ENCODE data around the gene XRN1.

XRN1 gene

DNA sequence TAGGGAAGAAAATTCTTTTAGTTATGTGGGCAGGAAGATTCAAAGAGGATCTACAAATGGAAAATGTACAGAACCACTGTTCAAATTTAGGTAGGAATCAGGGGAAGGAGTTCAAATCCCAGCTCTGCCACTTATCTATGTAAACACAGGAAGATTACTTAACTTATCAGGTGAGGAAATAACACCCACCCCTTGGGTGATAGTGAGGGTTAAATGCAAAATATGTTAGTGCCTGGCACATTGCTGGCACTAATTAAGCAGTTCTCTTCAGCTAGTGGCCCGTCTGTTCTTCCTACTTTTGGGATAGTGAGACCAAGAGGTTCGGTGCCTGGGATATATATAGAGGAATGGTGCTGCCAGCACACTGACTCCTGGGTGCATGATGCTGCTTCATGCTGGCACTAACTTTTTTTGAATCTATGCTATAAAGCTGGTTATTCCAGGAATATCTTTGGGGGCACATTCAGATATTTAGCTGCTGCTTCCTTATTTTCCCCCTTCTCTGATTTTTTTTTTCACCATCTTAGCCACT is 83.8 kb downstream of the XRN1 start:
- TF ChIP-seq FOXP2 (optimal IDR thresholded peaks at IDR 0.05; ENCODE audit: borderline replicate concordance, extremely low read depth, extremely low read length, insufficient read depth) (no peak), TAF1 (IDR thresholded peaks at IDR 0.05; ENCODE audit: borderline replicate concordance, insufficient read depth, low read length) (no peak), SIN3A (IDR thresholded peaks at IDR 0.05; ENCODE audit: borderline replicate concordance, insufficient read depth, low read length) (no peak), POLR2AphosphoS5 (IDR thresholded peaks at IDR 0.05; ENCODE audit: low read depth, low read length) (no peak)

GRCh38 chr3:142359367-142359766 is 88.5 kb downstream of the XRN1 start:
- TF ChIP-seq TAF1 (IDR thresholded peaks at IDR 0.05; ENCODE audit: borderline replicate concordance, insufficient read depth, low read length) (no peak), REST (IDR thresholded peaks at IDR 0.05; ENCODE audit: insufficient read depth in 1 of 2, low read depth in 2 of 2, low read length in 2 of 2) (no peak), POLR2AphosphoS5 (IDR thresholded peaks at IDR 0.05; ENCODE audit: low read depth, low read length) (no peak), SIN3A (IDR thresholded peaks at IDR 0.05; ENCODE audit: borderline replicate concordance, insufficient read depth, low read length) (no peak), FOXP2 (optimal IDR thresholded peaks at IDR 0.05; ENCODE audit: borderline replicate concordance, extremely low read depth, extremely low read length, insufficient read depth) (no peak)

GRCh38 chr3:142356818-142357217 is 91.0 kb downstream of the XRN1 start:
- TF ChIP-seq REST (IDR thresholded peaks at IDR 0.05; ENCODE audit: insufficient read depth in 1 of 2, low read depth in 2 of 2, low read length in 2 of 2): no peak
- TF ChIP-seq TAF1 (IDR thresholded peaks at IDR 0.05; ENCODE audit: borderline replicate concordance, insufficient read depth, low read length): no peak
- no peak for TF ChIP-seq FOXP2 (optimal IDR thresholded peaks at IDR 0.05; ENCODE audit: borderline replicate concordance, extremely low read depth, extremely low read length, insufficient read depth)
- no peak for TF ChIP-seq SIN3A (IDR thresholded peaks at IDR 0.05; ENCODE audit: borderline replicate concordance, insufficient read depth, low read length)
- TF ChIP-seq POLR2AphosphoS5 (IDR thresholded peaks at IDR 0.05; ENCODE audit: low read depth, low read length): no peak

DNA sequence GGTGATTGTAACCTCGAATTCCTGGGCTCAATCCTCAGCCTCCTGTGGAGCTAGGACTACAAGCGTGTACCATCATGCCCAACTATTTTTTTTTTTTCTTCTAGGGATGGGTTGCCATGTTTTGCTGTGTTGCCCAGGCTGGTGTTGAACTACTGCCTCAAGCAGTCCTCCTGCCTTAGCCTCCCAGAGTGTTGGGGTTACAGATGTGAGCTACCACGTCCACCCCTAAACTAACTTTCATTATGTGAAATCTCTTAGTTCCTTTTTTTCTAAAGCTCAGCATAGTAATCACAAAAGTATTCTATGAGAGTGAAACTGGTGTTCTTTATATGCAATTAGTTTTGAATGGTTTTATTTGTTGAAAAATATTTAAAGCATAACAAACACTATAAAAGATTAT is 92.1 kb downstream of the XRN1 start:
- TF ChIP-seq REST (IDR thresholded peaks at IDR 0.05; ENCODE audit: insufficient read depth in 1 of 2, low read depth in 2 of 2, low read length in 2 of 2): no peak
- TF ChIP-seq FOXP2 (optimal IDR thresholded peaks at IDR 0.05; ENCODE audit: borderline replicate concordance, extremely low read depth, extremely low read length, insufficient read depth): no peak
- no peak for TF ChIP-seq SIN3A (IDR thresholded peaks at IDR 0.05; ENCODE audit: borderline replicate concordance, insufficient read depth, low read length)
- TF ChIP-seq TAF1 (IDR thresholded peaks at IDR 0.05; ENCODE audit: borderline replicate concordance, insufficient read depth, low read length): no peak
- TF ChIP-seq POLR2AphosphoS5 (IDR thresholded peaks at IDR 0.05; ENCODE audit: low read depth, low read length): no peak

DNA sequence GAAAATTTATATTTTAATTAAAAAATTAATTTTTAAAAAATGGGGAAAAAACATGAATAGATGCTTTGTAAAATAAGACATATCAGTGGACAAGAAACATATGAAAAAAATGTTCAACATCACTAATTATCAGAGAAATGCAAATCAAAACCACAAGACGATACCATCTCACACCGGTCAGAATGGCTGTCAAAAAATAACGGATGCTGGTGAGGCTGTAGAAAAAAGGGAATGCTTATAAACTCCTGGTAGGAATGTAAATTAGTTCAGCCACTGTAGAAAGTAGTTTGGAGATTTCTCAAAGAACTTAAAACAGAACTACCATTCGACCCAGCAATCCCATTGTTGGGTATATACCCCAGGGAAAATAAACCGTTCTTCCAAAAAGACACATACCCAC is 93.8 kb downstream of the XRN1 start:
- TF ChIP-seq REST (IDR thresholded peaks at IDR 0.05; ENCODE audit: insufficient read depth in 1 of 2, low read depth in 2 of 2, low read length in 2 of 2): no peak
- TF ChIP-seq FOXP2 (optimal IDR thresholded peaks at IDR 0.05; ENCODE audit: borderline replicate concordance, extremely low read depth, extremely low read length, insufficient read depth): no peak
- no peak for TF ChIP-seq SIN3A (IDR thresholded peaks at IDR 0.05; ENCODE audit: borderline replicate concordance, insufficient read depth, low read length)
- TF ChIP-seq POLR2AphosphoS5 (IDR thresholded peaks at IDR 0.05; ENCODE audit: low read depth, low read length): no peak
- no peak for TF ChIP-seq TAF1 (IDR thresholded peaks at IDR 0.05; ENCODE audit: borderline replicate concordance, insufficient read depth, low read length)
